ENCODE data around the gene ZBTB40.

- TF ChIP-seq JUND (IDR thresholded peaks at IDR 0.05) (no peak), CTCF (IDR thresholded peaks at IDR 0.05) (no peak), POLR2AphosphoS5 (IDR thresholded peaks at IDR 0.05; ENCODE audit: low read depth, low read length) (no peak), EZH2phosphoT487 (IDR thresholded peaks at IDR 0.05; ENCODE audit: borderline replicate concordance, low read depth) (no peak), RFX5 (IDR thresholded peaks at IDR 0.05; ENCODE audit: low read length) (no peak)
These were observed 24.9 kb upstream of the ZBTB40 start for GRCh38 chr1:22426781-22427180.
